Activated CD8-positive, alpha-beta memory T cell treated with anti-CD3 and anti-CD28 coated beads, Interleukin-2, amount 50 U/mL, for 24 hours (primary cell): ENCODE results near the gene SLC66A3.

Source experiments
- DNase-seq: peaks from one replicate; pipeline ENCODE4 v3.0.0-alpha.2; 2020; ENCODE audit errors: extremely low read depth

The SLC66A3 gene

GRCh38 chr2:11155381-11156035, at the start of gene SLC66A3:
Gene SLC66A3 (plus strand): TSS chr2:11155467. CDS start chr2:11155547, 80 bp downstream.
- DNase-seq = peak; percentile 21

GRCh38 chr2:11109002-11109401, 46.3 kb upstream of the SLC66A3 start:
- DNase-seq = no peak

GRCh38 chr2:11112870-11113428, 42.3 kb upstream of the SLC66A3 start:
- DNase-seq = no peak

- DNase-seq = no peak
Observed at GRCh38 chr2:11117776-11118175, 37.5 kb upstream of the SLC66A3 start.

- DNase-seq = no peak
Observed at GRCh38 chr2:11118761-11119160, 36.5 kb upstream of the SLC66A3 start.

- DNase-seq = no peak
Observed at GRCh38 chr2:11121099-11121822, 34.0 kb upstream of the SLC66A3 start.

GRCh38 chr2:11121823-11122155, 33.5 kb upstream of the SLC66A3 start:
- DNase-seq = no peak

- DNase-seq = no peak
Observed at GRCh38 chr2:11122380-11122779, 32.9 kb upstream of the SLC66A3 start.

- no peak for DNase-seq
Observed at GRCh38 chr2:11123001-11123809, 32.1 kb upstream of the SLC66A3 start.

GRCh38 chr2:11123856-11124759, 31.2 kb upstream of the SLC66A3 start:
- peak; percentile 31 for DNase-seq

- DNase-seq = no peak
Observed at GRCh38 chr2:11124760-11125068, 30.6 kb upstream of the SLC66A3 start.

GRCh38 chr2:11127761-11128160, 27.5 kb upstream of the SLC66A3 start:
- DNase-seq = no peak

- no peak for DNase-seq
Observed at GRCh38 chr2:11128243-11128951, 26.9 kb upstream of the SLC66A3 start.

- DNase-seq = no peak
Observed at GRCh38 chr2:11129598-11130449, 25.4 kb upstream of the SLC66A3 start.

GRCh38 chr2:11131166-11131920, 23.9 kb upstream of the SLC66A3 start:
- no peak for DNase-seq

- DNase-seq = no peak
Observed at GRCh38 chr2:11132036-11132671, 23.1 kb upstream of the SLC66A3 start.

GRCh38 chr2:11133238-11133935, 21.9 kb upstream of the SLC66A3 start:
- DNase-seq = no peak

- no peak for DNase-seq
Observed at GRCh38 chr2:11133936-11134320, 21.3 kb upstream of the SLC66A3 start.
